DMS79 treated with DMSO at 0.1 percent for 48 hours (cell line): Measurements from ENCODE around the gene RFTN1.

Source experiments
- DNase-seq: peaks from one replicate; lab custom pipeline; 2025; lab: John Stamatoyannopoulos, UW

The RFTN1 gene

DNA sequence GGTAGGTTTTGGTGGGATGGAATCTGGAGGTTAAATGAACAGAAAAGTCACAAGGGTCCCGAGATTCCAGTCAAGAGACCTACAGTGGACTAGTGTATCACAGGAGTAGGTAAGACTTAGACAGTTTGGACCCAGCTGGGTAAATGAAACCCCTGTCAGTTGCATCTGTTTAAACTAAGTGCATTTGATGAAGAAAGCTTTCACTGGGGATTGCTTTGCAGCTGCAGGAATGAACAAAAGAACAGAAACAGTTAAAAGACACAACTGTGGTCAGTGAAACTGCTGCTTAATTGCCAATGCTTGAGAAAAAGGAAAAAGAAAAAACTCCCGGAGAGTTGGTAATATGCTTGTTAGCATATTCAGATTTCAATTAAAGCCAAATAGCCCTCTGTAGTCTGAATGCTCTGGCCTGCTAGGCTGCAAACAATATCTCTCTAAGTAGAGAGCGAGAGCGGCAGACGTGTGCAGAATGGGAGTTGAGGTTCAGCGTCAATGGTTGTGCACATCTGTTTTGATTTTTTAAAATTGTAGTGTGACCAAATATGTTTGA lies 211.3 kb downstream of the RFTN1 start:
- peak; percentile 17 for DNase-seq

DNA sequence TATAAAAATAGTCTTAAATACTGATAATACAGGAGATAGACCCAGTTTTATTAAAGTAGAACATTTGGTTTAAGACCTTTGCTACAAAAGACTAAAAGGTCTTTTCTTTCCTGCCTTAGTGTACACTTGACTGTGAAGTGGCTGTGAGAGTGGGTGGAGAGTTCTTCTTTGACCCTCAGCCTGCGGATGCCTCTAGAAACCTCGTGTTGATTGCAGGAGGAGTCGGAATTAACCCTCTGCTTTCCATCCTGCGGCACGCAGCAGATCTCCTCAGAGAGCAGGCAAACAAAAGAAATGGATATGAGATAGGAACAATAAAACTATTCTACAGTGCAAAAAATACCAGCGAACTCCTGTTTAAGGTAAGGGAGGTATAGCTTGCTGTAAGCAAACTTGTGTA lies 212.0 kb downstream of the RFTN1 start:
- peak; percentile 61 for DNase-seq

DNA sequence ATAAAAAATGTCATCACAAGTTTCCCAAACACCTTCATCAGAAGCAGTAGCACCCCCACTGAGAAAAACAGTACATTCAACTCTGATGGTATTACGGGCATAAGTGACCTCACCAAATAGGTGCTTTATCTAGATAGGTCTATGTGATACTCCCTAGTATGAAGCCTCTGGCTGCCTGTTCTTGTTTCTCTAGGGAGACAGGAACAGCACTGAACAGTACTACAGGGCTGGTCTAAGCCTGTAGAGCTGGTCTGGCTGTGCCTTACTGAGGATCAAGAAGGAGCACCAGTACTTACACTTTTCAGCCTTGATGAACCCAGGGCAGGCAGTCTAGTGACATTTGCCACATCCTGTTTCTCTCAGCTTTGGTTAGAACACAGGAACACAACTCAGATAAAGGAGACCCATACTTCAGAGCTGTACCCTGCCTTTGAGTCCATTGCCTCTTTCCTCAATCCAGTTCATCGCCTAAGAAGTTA lies 212.6 kb downstream of the RFTN1 start:
- DNase-seq: no peak

DNA sequence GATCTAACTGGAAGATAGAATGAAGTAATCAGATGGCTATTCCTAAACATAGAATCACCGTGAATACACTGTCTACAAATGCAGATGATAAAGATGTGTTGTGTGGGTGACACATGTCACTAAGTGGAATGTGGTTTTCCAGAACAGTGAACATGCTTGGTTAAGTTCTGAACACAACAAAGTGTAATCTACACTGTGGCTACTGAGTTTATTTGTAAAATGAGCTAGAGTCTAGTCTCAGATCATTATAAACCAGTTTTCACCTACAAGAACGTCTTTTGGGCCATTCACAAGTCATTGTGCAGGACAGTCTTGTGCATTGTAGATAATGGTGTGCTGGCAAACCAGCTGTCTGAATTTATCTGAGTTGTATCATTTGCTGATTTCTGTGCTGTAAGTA lies 213.2 kb downstream of the RFTN1 start:
- no peak for DNase-seq

DNA sequence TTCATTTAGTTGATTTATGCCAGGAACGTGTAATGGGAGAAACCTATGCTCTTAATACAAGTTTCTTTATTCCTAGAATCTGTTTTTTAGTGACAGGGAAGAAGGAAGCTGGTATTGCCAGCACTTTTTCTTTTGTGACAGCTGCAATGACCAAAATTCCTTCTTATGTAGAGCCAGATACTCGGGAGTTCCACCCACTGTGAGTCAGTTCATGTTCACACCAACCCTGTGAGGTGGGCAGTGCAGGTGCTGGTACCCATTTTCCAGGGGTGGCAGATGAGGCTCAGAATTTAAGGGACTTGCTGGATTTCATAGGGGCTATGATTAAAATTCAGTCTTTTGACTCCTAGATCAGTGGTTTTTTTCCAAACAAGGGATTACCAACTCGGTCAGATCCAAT lies 213.8 kb downstream of the RFTN1 start:
- DNase-seq: no peak

DNA sequence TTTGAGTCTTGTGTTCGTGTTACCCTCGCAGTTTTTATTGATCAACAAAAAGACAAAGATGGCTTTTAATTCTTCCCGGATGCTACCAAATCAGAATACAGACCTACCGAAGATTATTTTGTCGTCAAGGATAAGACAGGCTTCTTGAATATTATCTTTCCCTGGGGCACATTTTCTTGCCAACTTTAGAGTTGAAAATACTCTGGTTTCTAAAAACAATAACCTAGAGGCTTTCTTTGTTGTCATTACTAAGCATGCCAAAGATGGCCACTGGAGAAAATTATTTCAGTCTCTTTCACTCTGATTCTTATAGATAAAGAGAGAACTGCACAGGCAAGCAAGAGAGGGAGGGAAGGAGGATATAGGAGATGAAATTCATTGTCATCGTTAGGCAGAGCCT lies 214.6 kb downstream of the RFTN1 start:
- DNase-seq: no peak

DNA sequence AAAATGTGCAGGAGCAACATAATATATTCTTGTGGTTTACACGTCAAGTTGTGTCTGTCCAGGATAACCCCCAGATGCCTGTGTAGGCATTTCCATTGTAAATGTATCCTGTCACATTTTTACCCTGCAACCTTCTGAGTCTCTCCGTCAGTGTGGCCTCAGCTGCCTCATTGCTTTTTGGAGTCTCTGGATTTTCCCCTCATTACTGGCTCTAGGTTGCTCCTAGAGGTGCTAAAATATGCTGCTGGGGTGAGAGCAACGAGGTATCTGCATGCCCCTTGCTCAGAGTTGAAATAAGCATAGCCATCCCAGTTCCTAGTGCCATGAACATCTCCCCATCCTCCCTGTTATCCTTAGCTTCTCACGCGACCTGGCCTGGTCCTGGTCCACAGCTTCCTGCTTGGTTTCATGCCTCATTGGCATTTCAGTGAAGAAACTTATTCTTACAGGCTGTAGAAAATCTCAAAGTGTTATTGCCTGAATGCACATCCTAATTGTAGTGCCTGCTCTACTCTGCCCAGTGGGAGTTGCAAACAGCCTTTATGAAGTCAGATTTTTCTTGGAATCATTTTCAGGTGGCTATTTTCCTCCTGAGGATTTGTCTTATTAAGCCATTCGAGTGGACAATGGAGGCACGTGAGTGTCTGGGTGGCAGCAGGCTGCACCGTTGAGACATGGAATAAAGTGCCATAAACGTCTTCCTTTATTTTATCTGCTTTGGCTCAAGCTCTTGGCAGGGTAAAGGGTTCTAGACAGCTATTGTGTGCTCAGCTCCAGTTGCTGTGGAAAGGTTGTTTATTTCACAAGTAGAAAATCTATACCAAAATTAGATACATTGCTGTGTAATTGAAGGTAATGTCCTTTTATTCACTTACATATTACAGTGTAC lies 215.3 kb downstream of the RFTN1 start:
- peak; percentile 62 for DNase-seq

DNA sequence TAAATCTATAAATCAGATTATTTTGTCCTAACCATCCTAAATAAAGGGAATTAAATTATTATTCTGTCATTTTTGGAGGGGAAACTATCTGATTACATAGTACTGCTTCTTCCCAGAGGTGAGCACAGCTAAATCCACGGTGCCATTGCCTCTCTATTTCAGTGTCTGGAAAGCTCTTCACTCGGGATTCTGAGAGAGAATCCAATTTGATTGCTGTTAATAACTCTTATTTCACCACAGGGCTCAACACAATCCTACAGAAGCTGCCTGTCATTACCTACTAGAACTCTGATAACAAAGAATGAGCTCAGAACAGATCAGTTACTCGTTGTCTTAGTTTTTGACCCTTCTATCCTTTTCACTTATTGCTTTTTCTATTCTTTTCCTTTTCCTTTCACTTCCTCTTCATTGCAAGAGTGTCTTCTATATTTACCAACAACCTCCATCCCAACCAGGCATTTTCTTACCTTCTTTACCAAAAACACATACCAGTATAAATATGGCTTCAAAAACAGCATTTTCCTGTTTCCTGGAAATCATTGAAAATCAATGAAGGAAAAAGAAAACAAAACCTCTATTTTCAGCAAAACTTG lies 218.1 kb downstream of the RFTN1 start:
- DNase-seq: no peak

DNA sequence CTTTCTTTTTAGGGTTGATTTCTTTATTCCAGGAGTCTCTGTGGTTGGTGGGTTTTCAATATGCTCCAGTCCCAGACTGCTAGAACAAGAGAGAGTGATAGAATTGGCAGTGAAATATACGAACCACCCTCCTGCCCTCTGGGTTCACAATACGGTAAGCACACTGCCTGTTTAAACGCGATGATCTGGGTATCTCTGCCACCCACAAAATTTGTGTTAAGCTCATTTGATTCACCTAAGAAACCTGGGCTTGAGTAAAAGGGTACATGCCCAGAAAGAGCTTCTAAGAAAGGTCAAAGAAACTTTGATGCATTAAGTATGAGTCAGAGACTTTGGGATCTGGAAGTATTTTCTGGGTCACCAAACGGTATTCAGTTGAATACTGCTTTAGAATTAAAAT lies 218.7 kb downstream of the RFTN1 start:
- DNase-seq: no peak

DNA sequence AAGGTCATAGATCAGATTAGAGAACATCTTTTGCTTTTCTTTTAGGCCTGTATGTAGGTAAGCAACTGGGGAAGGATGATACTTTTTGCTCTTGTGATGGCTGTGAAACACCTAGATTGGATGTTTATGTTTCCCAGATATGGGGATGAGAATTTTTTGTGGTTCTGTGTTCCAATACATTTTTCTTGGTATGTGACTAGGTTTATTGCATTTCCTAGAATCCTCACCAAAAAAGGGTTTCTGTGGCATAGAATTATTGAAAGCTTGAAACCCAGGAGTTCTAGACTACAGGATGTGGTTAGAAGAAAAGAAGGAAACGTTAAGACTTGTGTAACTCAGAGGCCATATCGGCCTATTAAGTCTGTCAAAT lies 222.7 kb downstream of the RFTN1 start:
- no peak for DNase-seq

DNA sequence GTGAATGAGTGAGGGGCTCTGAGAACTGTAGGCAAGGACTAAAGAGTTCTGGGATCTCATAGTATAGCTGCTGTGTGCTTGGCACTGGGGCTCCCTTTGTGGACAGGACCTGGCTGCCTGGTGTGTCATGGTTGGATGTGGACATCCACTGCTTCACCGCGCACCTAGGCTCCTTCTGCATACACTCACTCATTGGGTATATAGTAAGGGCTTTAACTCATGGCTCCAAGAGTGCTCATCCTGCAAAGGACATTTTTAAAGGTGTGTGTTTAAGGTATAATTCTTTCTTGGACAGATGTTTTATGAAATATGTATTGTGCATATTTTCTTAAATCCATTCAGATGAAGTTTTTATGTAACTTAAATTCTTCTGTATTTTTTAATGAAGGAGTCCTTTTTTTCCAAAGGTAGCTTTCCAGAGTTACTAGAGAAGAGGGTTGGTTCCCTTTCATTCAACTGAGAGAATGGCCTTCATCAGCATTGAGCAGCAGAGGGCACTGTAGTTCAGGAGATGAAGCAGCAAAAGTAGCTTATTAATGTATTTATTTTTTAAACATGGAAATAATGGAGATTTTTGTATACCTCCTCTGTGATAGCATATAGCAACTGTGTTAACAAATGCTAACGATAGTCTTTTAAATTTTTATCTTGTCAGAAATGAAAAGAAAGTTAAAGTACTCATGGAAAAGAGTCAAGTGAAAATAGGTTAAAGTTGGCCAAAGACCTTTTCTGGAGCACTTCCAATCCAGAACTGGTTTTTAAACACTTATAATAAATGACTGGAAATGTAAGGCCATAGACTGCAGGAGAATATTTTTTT lies 223.3 kb downstream of the RFTN1 start:
- peak; percentile 30 for DNase-seq

DNA sequence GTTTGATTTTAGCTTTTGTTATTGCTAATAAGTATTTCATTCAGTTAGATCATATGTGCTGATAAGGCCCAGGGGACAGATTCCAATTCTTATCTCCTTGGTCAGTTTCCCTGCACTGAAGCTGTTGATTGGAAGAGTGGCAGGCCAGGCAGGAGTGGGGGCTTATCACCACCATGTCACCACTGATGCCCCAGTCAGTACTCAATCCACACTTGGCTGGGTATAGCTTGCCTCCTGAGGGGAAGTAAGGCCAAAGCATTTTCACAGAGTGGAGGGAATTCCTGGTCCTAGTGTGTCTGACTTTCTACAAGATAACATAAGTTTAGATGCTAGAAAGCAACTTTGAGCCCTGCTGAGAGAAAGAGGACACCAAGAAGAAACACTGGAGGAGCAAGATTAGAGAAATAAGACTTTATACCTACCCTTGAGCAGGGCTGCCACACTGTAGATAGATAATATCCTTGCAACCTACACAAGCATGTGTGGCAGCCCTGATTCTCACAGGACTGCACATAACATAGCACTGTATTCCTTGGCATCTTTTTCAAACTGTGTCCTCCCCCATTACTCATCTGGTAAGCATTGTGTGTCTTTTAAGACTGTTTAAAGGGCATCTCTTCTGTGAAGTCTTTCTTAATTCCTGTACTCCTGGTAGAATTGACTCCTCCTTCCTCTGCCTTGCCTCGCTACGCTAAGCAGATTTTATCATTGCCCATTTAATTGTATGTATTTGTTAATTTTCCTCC lies 224.2 kb downstream of the RFTN1 start:
- no peak for DNase-seq

DNA sequence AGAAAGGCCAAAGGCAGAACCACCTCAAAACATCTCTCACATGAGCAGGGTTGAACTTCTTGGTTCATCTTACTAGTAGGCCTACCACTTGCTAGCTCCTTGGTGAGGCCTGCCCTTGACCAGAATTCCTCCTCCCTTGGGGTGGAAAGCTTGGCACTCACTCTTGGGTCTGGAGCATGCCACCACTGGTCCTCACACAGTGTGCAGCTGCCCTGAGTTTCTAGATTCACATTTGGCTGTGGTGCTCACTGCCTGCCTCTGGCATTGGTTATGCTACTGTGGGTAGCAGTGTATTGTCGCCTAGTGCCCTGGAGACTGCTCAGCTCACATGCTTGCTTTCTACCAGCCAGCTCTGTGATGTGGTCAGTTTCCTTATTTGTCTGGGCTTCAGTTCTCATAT lies 224.8 kb downstream of the RFTN1 start:
- no peak for DNase-seq

DNA sequence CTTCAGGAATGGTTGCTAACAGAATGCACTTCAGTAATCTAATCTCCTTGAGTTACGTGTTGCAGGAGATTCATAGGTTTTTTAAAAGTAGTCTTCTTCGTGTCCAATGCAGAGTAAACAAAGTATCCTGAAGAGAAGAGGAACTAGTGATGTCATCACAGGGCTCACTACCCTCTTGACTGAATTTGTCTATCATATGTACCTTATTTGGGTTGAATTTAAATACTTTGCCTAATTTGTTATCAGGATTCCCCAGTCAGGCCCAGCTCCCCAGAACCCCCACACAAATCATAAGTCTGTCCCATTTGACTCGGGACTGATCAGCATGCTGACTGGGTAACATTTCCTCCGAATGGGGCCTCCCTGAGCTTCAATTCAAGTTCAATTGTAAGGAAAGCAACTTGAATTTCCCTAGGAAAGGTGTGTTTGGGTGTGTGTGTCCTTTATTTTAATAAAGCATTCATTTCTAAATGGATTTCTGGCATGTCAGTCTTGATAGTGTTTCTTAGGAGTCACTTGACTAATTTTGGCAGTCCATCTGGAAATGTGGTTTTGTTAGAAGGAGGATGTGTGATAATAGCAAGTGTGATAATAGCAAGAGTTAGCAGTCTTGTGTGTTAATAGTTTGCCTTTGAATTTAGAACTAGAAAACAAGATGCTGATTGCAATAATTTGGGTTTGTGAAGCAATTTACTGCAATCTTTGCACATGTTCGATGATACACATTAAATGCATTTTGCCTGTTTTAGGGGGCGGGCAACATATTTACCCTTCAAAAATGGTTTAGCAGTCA lies 226.6 kb downstream of the RFTN1 start:
- no peak for DNase-seq

DNA sequence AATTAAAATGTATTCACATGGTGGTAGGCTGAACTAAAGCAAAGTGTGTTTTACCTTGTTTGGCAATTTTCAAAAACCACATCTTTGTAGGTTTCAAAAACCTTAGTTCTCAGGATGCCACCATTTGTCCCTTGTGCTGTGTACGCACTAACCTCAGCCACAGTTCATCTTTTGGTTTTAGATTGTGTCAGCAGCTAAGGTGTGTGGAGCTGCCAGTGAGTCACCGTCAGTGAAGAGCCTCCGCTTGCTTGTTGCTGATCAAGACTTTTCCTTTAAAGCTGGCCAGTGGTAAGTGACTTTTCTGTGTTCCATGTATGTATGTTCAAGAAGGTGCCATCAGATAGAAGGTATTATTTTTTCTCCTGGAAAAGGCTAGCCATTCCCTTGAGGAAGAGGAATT lies 227.3 kb downstream of the RFTN1 start:
- DNase-seq: no peak

DNA sequence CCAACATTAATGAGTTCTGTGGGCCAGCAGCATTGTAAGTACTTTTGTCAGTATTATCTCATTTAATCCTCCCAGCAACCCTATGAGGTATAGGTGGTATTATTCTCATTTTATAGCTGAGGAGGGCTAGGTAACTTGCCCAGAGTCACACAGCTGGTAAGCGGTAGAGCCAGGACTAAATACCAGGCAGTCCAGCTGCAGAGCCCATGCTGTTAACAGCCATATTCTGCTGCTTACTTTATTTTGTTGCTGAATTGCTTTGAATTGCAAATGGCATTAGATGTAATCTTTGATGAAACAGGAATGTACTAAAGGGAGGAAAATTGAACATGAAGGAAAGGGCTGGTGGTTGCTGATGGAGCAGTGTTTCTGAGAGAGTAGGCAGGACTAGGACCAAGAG lies 228.9 kb downstream of the RFTN1 start:
- DNase-seq: no peak

DNA sequence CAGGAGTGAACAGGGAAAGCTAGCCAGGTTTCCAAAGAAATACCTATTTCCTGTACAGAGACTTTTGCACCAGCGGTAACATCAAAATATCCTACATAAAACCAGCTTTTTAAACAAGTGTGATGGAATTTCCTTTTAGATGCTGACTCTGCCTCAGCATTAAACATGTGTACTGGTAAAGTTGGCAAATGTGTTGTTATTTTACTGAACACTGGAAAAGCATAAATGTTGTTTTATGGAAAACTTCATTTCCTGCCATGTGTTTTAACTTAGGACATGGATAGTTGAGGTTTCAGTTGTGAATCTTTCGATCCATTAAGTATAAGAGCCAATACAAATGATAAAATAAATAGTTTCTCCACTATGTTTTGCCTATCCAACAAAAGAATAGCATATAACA lies 232.8 kb downstream of the RFTN1 start:
- no peak for DNase-seq

DNA sequence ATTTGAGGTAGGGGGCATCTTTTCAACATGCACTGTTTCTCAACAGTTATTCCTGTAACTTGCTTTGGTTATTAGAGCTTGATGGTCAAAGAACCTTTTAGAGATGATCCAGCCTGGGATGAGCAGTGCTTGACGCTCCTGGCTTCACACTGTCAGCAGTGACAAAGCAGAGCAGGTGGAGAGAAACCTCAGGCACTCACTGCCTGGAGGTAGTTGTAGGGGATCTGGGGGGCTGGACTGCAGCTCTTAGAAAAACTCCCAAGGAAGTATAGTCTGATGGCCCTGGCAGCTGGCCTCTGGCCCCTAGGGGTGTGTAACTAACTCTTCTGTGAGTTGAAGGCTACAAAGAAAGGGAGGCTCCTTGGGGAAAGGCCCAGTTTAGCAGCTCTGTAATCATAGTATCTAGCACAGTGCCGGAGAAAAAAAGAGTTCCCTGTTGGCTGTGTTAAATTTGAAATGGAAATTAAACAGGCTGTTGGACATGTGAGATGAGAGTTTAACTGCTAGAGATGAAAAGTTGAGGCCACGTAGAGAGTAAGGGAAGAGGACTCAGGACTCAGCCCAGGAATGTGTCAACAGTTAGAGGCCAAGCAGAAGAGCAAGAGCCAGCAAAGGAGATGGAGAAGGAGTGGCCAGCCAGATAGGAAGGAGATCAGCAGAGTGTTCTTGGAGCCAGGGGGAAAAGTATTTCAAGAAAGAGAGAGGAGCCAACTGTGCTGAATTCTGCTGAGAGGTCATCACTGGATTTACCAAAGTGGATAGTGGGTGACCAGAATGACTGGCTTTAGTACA lies 234.3 kb downstream of the RFTN1 start:
- DNase-seq: no peak

DNA sequence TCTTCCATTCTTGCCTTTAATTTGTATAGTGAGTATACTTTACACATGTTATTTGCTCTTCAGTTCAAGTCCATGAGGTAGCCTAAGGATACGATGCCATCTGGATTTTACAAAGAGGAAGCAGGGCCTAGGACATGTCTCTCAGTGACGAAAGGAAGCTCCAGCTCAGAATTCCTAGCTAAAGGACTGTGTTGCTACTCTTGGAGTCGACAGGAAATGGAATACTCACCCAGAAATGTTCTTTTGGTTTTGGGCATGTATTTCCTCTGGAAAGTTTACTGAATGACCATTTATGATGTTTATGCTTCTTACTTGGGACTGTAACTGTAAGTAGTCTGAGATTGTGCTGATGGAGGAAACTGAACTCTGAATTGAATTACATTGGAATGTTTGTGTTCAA lies 236.0 kb downstream of the RFTN1 start:
- DNase-seq: no peak

DNA sequence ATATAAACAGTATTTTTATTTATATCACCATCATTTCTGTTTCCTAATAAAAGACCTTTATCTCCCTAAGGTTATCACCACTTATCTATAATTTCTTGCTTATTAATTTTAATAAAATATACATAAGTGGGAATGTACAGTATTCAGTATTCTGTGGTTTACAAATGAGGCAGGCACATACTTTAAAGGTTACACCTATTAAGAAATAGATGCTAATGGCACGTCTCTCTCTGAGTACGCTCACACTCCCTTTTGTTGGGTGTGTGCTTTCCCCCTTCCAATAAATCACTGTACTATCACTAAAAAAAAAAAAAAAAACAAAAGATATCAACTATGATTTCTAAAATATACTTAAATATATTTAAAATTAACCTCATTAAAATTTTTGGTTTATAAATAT lies 239.6 kb downstream of the RFTN1 start:
- no peak for DNase-seq
